ENCODE data around the gene BSPRY. TPM values are rescaled to one million over a fixed set of nuclear protein-coding genes. Genes with fewer than 3 reads are reported as not detected.

Gene BSPRY
- total and polyA plus RNA-seq, 2 experiments from 2014 or later, result 6.1 to 12.0 TPM

- Histone ChIP-seq H3K27ac (no peak overlapping the region), H3K4me3 (no peak overlapping the region), H4K20me1 (ENCODE audit: insufficient read depth, poor library complexity, severe bottlenecking) (no peaks in the 10 kb centered on the region), H3K79me2 (no peaks in the 10 kb centered on the region), H2AFZ (no peak overlapping the region), H3K27me3 (no peaks in the 10 kb centered on the region), H3K36me3 (replicated peaks; ENCODE audit: insufficient read depth, low read depth) (no peaks in the 10 kb centered on the region), H3K4me1 (ENCODE audit: insufficient read depth) (no peaks in the 10 kb centered on the region), H3K4me2 (no peak overlapping the region), H3K9me2 (replicated peaks; ENCODE audit: insufficient read depth) (no peaks in the 10 kb centered on the region), H3K9me3 (ENCODE audit: low read depth) (no peaks in the 10 kb centered on the region)
- no peak for DNase-seq (ENCODE audit: low spot score)
- WGBS (ENCODE audit: low lambda C conversion rate, missing lambda C conversion rate), result 82% methylated on average over 3 of the region's 3 CpGs
- TF ChIP-seq CTCF (IDR thresholded peaks at IDR 0.05; ENCODE audit: poor library complexity) (no peak), EZH2 (IDR thresholded peaks at IDR 0.05; ENCODE audit: borderline replicate concordance) (no peak), EZH2phosphoT487 (IDR thresholded peaks at IDR 0.05; ENCODE audit: low read depth, severe bottlenecking, unreplicated experiment) (no peak)
Measured at GRCh38 chr9:113320051-113320450, 29.3 kb upstream of the BSPRY start.

GRCh38 chr9:113322671-113323070 lies 26.7 kb upstream of the BSPRY start:
- Histone ChIP-seq H3K9me3 (ENCODE audit: low read depth) (no peaks in the 10 kb centered on the region), H3K27me3 (no peaks in the 10 kb centered on the region), H3K36me3 (replicated peaks; ENCODE audit: insufficient read depth, low read depth) (no peaks in the 10 kb centered on the region), H3K79me2 (no peaks in the 10 kb centered on the region), H3K27ac (no peak overlapping the region), H3K4me1 (ENCODE audit: insufficient read depth) (no peaks in the 10 kb centered on the region), H3K4me2 (no peak overlapping the region), H4K20me1 (ENCODE audit: insufficient read depth, poor library complexity, severe bottlenecking) (no peaks in the 10 kb centered on the region), H3K9me2 (replicated peaks; ENCODE audit: insufficient read depth) (no peaks in the 10 kb centered on the region), H2AFZ (no peak overlapping the region), H3K4me3 (no peak overlapping the region)
- TF ChIP-seq EZH2phosphoT487 (IDR thresholded peaks at IDR 0.05; ENCODE audit: low read depth, severe bottlenecking, unreplicated experiment) (no peak), CTCF (IDR thresholded peaks at IDR 0.05; ENCODE audit: poor library complexity) (no peak), EZH2 (IDR thresholded peaks at IDR 0.05; ENCODE audit: borderline replicate concordance) (no peak)
- DNase-seq (ENCODE audit: low spot score), result no peak
- 89% methylated on average over 6 of the region's 6 CpGs for WGBS (ENCODE audit: low lambda C conversion rate, missing lambda C conversion rate)

GRCh38 chr9:113326230-113326629 lies 23.1 kb upstream of the BSPRY start:
- Histone ChIP-seq H3K4me3 (no peak overlapping the region), H3K27ac (no peak overlapping the region), H3K4me2 (no peak overlapping the region), H4K20me1 (ENCODE audit: insufficient read depth, poor library complexity, severe bottlenecking) (no peaks in the 10 kb centered on the region), H3K27me3 (no peaks in the 10 kb centered on the region), H2AFZ (no peak overlapping the region), H3K79me2 (no peaks in the 10 kb centered on the region), H3K36me3 (replicated peaks; ENCODE audit: insufficient read depth, low read depth) (no peaks in the 10 kb centered on the region), H3K9me2 (replicated peaks; ENCODE audit: insufficient read depth) (no peaks in the 10 kb centered on the region), H3K9me3 (ENCODE audit: low read depth) (no peaks in the 10 kb centered on the region), H3K4me1 (ENCODE audit: insufficient read depth) (no peaks in the 10 kb centered on the region)
- DNase-seq (ENCODE audit: low spot score), result no peak
- TF ChIP-seq EZH2 (IDR thresholded peaks at IDR 0.05; ENCODE audit: borderline replicate concordance) (no peak), EZH2phosphoT487 (IDR thresholded peaks at IDR 0.05; ENCODE audit: low read depth, severe bottlenecking, unreplicated experiment) (no peak), CTCF (IDR thresholded peaks at IDR 0.05; ENCODE audit: poor library complexity) (no peak)
- WGBS (ENCODE audit: low lambda C conversion rate, missing lambda C conversion rate), result 94% methylated on average over 4 of the region's 4 CpGs
